Cardiac muscle cell (in vitro differentiated cells and primary cell): ENCODE data around the gene HSFX1. TPM values are rescaled to one million over a fixed set of nuclear protein-coding genes. Genes with fewer than 3 reads are reported as not detected.

ENCODE experiments used
- DNase-seq, 2 donors: peaks; one replicate each; pipeline versions ENCODE4 v3.0.0 to v3.0.0-alpha.2; 2010 to 2017; ENCODE audit warnings: low read depth in 1 of 2, low spot score in 1 of 2
- H3K27ac ChIP-seq: fragments of 200-600 bp; sonication (generic); 2 replicates; pipeline ENCODE4 v1.5.1; 2016
- H3K27me3 ChIP-seq: fragments of 200-600 bp; sonication (generic); 2 replicates; pipeline ENCODE4 v1.6.0; 2016; ENCODE audit warnings: control low read depth
- H3K36me3 ChIP-seq: fragments of 200-600 bp; sonication (generic); 2 replicates; pipeline ENCODE4 v1.5.1; 2016; ENCODE audit warnings: control low read depth
- H3K4me1 ChIP-seq: fragments of 200-600 bp; sonication (generic); 2 replicates; pipeline ENCODE4 v1.8.1; 2017; ENCODE audit warnings: low read depth, mild to moderate bottlenecking, mixed run types
- H3K4me3 ChIP-seq: fragments of 200-600 bp; sonication (generic); 2 replicates; pipeline ENCODE4 v1.5.1; 2016; ENCODE audit warnings: mild to moderate bottlenecking
- H3K9me3 ChIP-seq: fragments of 200-600 bp; sonication (generic); 2 replicates; pipeline ENCODE4 v1.5.1; 2017; ENCODE audit warnings: low read depth, mild to moderate bottlenecking, control low read depth
- polyA plus RNA-seq: library from polyadenylated mRNA; unstranded; fragments of >200 nt; fragmentation: Nextera tagmentation; extraction: Ambion mirVana; gene quantifications from 2 replicates; pipeline ENCODE4 v1.2.1, GENCODE V29; 2016
- total RNA-seq: library from RNA; depleted of rRNA; stranded (reverse); fragments of >200 nt; gene quantifications from 2 replicates; pipeline ENCODE4 v1.2.3, GENCODE V29; 2016
- TF ChIP-seq, protein P1 (sequence below): IDR thresholded peaks from 2 replicates; pipeline ENCODE4 v1.5.1; 2012; ENCODE audit warnings: low read depth, mild to moderate bottlenecking, low read length

HSFX1 gene
- total and polyA plus RNA-seq, 2 experiments from 2014 or later = 2.6 to 5.2 TPM

DNA sequence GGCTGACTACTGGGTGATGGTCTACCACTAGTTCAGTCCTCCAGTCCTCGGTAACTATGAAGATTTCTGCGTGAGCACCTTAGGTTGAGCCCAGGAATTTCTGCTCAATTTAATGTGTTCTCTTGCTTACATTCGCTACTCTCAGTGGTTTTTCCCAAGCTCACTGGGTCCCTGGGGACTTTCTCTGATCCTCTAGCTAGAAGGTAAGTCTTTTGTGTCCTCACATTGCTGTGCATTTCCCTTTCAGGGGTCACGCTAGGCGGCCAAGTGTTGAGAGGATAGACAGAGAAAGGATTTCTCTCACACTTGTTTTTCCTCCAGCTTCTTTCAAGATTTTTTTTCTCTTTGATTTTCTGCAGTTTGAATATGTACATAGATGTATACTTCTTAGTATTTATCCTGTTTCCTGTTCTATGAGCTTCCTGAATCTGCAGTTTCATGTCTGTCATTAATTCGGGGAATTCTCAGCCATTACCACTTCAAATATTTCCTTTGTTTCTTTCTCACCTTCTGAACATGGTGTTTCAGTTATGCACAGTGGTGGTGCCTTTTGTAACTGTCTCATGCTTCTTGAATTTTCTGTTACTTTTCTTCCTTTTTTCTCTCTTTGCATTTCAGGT is 25.3 kb downstream of the HSFX1 start:
- no peaks in the 10 kb centered on the region for H3K9me3 ChIP-seq
- no peak overlapping the region for H3K4me3 ChIP-seq
- H3K27ac ChIP-seq = no peak overlapping the region
- H3K27me3 ChIP-seq = no peaks in the 10 kb centered on the region
- no peaks in the 10 kb centered on the region for H3K36me3 ChIP-seq
- TF ChIP-seq, protein P1, sequence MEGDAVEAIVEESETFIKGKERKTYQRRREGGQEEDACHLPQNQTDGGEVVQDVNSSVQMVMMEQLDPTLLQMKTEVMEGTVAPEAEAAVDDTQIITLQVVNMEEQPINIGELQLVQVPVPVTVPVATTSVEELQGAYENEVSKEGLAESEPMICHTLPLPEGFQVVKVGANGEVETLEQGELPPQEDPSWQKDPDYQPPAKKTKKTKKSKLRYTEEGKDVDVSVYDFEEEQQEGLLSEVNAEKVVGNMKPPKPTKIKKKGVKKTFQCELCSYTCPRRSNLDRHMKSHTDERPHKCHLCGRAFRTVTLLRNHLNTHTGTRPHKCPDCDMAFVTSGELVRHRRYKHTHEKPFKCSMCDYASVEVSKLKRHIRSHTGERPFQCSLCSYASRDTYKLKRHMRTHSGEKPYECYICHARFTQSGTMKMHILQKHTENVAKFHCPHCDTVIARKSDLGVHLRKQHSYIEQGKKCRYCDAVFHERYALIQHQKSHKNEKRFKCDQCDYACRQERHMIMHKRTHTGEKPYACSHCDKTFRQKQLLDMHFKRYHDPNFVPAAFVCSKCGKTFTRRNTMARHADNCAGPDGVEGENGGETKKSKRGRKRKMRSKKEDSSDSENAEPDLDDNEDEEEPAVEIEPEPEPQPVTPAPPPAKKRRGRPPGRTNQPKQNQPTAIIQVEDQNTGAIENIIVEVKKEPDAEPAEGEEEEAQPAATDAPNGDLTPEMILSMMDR = no peak
- H3K4me1 ChIP-seq = no peaks in the 10 kb centered on the region
- DNase-seq = no peak

DNA sequence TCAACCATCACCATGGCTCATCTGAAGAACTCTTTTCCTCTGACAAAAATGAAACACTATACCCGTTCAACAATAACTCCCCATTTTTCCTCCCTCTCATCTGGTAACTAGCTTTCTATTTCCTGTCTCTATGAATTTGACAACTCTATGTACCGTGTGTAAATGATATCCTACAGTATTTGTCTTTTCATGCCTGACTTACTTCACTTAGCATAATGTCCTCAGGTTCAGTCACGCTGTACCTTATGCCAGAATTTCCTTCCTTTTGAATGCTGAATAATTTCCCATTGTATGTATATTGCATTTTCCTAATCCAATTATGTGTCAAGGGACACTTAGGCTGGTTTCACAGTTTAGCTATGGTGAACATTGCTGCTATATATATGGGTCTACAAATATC is 26.1 kb downstream of the HSFX1 start:
- Histone ChIP-seq H3K27ac (no peak overlapping the region), H3K4me1 (no peaks in the 10 kb centered on the region), H3K27me3 (no peaks in the 10 kb centered on the region), H3K4me3 (no peak overlapping the region), H3K36me3 (no peaks in the 10 kb centered on the region), H3K9me3 (no peaks in the 10 kb centered on the region)
- no peak for DNase-seq
- TF ChIP-seq, protein P1 = no peak

DNA sequence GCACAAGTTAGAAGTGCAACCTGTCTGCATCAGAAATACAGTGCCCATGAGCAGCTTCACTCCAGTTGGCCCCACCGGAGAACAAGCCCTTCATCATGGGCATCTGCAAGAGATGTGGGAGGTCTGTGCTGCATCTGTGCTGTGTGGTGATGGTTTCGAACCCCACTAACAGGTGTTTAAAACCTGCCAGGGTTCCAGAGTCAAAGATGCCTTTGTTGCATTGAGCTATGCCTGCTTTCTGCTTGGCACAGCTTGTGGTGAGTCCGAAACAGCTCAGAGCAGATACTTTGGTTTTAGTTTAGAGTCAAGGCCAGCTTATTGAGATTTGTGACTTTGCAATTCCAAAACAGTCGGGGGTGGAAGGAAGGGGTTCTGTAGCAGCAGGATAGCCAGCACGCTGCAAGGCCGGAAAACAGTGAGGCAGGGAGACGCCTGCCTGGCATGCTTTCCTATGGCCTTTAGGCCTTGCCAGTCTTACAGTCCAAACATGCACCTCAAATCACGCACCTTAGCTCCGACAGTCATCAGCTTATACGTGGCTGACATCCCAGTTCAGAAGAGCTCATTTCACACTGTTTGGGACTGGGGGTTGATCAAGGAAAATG is 29.7 kb downstream of the HSFX1 start:
- H3K4me1 ChIP-seq = no peaks in the 10 kb centered on the region
- no peak overlapping the region for H3K4me3 ChIP-seq
- H3K36me3 ChIP-seq = no peaks in the 10 kb centered on the region
- H3K27me3 ChIP-seq = no peaks in the 10 kb centered on the region
- no peaks in the 10 kb centered on the region for H3K9me3 ChIP-seq
- TF ChIP-seq, protein P1 = no peak
- DNase-seq = no peak
- H3K27ac ChIP-seq = no peak overlapping the region

DNA sequence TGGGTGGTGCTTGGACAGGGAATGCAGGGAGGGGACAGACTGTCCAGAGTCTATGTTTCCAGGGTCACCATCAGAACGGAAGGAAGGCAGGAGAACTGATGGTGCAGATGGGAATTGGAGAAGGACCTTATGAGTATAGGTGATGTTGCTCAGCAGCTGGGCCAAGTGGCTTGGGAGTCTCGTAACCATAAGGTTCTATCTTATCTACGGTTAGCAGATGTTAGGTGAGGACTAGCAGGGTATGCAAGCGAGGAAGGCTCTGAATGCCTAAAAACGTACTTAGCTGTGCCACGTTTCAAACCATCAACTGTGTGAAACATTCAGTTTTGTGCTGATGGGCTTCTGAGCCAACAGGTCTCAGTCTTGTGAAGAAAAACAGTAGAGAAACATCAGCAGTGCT is 30.2 kb downstream of the HSFX1 start:
- H3K27me3 ChIP-seq = no peaks in the 10 kb centered on the region
- no peak overlapping the region for H3K4me3 ChIP-seq
- no peaks in the 10 kb centered on the region for H3K4me1 ChIP-seq
- H3K27ac ChIP-seq = no peak overlapping the region
- no peaks in the 10 kb centered on the region for H3K36me3 ChIP-seq
- TF ChIP-seq, protein P1 = no peak
- no peaks in the 10 kb centered on the region for H3K9me3 ChIP-seq
- DNase-seq = no peak

DNA sequence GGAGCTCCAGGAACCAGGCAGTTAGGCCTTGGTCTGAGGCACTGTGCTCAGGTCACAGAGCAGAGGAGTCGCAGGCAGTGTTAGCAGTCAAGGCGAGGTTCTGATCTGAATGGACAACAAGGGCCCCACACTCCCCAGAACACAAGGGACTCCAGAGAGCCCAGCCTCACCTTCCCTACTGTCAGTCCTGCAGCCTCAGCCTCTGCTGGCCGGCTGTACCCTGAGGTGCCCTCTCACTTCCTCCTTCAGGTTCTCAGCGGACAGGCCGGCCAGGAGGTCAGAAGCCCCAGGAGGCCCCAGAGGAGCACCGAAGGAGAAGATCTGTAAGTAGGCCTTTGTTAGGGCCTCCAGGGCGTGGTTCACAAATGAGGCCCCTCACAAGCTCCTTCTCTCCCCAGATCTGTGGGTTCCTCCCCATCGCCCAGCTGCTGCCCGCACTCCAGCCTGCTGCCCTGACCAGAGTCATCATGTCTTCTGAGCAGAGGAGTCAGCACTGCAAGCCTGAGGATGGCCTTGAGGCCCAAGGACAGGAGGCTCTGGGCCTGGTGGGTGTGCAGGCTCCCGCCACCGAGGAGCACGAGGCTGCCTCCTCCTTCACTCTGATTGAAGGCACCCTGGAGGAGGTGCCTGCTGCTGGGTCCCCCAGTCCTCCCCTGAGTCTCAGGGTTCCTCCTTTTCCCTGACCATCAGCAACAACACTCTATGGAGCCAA is 34.0 kb downstream of the HSFX1 start:
- no peaks in the 10 kb centered on the region for H3K9me3 ChIP-seq
- DNase-seq = no peak
- no peaks in the 10 kb centered on the region for H3K27me3 ChIP-seq
- H3K4me3 ChIP-seq = no peak overlapping the region
- H3K27ac ChIP-seq = no peak overlapping the region
- TF ChIP-seq, protein P1 = no peak
- no peaks in the 10 kb centered on the region for H3K36me3 ChIP-seq
- H3K4me1 ChIP-seq = no peaks in the 10 kb centered on the region
